ENCODE results near the gene SEC61B.

- TF ChIP-seq POLR2A (IDR thresholded peaks at IDR 0.05) (no peak), EP300 (IDR thresholded peaks at IDR 0.05) (no peak)
These were observed 41.4 kb upstream of the SEC61B start for GRCh38 chr9:99180662-99181061.

All from upper lobe of left lung (tissue), 4 donors.